ENCODE data around the gene RSRC1.
"Not testable (repeated sequence)": the region's sequence is repeated elsewhere in the genome, so short reads cannot be mapped to it uniquely, and the experiment has no call there.

Gene RSRC1

DNA sequence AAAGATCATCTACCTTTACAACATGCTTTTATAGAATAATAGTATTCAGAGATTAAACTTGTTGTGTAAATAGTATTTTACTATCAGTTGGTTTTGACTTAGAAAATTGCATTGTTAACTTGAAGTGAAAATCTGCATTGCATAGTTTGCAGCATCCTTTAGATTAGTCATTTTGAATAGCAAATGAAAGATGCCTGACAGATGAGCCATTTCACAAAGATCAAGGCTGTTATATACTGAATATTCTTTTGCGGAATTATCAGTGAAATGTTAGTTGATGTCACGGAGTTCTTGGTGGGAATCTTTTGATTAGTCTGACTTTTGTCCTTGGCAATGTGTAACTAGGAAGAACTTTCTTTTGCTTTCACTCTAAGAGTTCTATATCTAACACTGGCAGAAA, 24.5 kb downstream of the RSRC1 start:
- no peak for DNase-seq

DNA sequence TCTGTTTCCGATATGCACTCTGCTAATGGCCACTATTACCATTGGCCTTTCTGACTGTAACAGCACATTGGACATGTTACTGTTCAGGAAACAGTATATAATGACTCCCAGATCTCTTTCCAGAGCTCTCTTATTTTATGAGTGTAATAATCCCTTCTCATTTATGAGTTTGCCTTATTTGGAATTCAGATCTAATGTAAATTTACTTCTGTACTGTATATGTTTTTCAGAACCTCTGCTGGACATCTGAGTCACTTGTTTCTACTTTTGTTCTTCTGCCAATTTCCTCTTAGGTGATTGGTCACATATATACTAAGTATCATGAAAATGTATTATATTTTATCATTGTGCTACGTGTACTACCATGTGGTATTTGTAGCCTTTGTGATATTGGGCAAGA, 30.5 kb downstream of the RSRC1 start:
- no peak for DNase-seq

DNA sequence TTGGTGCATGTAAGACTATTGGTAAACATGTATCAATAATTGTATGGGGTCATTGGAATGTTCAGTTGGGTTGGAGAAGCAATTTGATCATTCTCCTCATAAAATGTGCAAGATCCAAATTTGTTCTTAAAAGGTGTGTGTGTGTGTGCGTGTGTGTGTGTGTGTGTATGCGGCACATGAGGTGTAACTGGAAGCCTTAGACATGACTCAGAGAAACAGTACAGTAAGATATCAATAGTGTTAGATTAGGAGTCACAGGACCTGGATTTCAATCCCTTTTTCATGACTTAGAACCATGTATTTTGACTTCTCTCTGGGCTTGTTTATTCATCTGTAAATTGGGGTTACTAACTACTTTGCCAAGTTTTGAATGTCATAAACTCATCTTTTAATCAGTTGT, 38.3 kb downstream of the RSRC1 start:
- DNase-seq: no peak

DNA sequence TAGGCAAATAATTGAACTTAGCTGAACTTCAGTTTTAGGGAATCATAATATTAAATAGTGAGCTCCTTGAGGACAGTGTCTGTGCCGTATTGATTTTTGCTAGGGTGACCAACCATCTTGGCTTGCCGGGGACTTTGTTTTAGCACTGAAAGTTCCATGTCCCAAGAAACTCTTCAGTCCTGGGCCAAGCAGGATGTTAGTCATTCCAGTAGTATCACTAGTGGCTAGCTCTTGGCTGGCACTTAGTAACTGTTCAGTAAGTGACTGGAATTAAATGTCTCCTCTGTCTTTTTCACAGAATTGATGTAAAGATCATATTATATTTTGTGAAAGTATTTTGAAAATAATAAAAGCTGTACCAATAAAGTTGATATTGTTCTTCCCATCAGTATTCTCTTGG, 42.3 kb downstream of the RSRC1 start:
- no peak for DNase-seq

DNA sequence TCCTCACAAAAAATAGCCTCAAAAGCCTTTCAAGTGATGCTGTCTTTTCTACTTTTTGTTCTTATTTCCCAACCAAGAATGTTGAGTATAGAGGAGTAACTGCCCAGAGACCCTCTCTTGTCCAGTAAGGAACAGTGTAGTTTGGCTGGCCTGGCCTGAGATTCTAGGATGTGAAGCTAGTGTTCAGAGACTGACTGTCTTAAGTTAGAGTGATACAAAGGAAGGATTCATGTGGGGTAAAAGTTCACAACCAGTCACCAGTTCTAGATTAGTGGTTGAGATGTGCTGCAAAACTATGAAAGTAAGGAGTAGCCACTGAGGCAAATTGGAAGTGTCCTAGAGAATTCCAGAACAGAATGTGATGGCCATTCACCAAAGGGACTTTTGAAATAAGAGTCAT, 49.1 kb downstream of the RSRC1 start:
- DNase-seq: no peak

DNA sequence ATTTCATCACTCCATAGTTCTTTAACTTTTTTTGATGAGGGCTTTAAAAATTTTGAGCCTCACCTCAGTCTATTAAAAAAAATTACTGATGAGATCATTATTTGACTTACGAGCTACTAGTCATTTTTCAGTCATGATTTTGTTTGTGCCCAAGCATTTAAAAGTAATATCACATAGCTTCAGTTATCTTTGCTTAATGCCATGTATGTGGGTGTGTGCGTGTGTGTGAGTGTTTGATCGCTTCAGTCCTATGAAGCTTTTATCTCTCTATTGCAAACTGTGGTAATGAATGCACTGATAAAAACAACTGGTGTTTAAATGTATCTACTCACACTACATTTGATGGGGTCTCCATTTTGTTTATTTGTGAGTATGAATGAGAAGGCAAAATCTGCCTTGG, 49.8 kb downstream of the RSRC1 start:
- DNase-seq: no peak

DNA sequence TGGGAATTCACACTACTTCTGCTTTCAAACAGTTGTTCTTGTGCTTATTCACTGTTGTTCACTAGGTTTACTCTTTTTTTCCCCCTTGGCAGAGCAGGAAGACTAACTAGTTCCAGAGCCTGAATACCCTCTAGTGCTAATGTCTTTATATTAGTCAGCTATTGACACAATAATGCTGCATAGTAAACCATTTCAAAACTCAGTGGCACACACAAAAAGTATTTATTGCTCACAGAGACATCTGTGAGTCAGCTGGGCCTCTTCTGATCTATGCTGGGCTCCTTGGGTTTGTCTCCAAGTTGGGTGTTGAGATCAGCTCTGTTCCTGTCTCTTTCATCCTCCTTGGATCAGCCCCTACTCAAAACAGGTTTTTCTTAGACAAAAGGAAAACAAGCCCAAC, 51.1 kb downstream of the RSRC1 start:
- no peak for DNase-seq

DNA sequence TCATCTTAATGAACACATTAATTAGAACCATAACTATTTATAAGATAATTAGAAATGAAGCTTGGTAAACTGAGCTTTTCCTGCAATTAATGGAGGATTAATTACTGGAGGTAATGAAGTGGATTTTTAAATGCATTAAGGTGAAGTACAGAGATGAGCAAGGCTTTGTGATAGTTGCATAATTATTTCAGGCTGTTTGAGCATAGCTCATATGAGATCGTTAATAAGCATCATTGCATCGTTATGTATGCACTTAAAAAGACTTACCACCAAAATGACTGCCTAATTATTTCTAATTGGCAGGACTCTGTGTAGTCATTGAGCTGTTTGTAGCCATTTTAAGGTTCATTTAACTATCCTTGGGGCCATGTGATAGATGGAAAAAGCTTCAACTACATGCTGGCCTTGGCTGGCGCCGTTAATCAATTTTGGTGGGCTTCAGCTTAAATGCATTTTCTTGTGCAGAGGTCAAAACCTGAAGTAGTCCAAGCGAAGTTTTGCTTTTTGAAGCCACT, 55.3 kb downstream of the RSRC1 start:
- no peak for DNase-seq

DNA sequence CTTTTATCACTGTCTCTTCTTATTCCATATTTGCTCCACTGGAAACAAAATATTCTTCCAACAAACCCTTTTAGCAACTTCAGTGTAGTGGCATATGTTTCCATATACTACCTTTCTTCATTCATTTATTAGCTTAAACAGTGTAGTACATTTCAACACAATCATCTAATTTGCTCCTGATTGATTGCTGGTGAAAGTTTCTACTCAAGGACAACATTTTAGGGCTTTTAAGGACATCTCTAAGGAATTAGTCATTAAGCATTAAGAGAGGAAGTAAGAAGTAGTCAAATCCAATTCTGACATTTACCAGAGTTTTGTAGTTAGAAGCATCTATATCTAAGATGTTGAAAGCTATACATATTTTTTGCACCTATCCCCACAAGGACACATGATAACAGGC, 55.8 kb downstream of the RSRC1 start:
- DNase-seq: no peak

DNA sequence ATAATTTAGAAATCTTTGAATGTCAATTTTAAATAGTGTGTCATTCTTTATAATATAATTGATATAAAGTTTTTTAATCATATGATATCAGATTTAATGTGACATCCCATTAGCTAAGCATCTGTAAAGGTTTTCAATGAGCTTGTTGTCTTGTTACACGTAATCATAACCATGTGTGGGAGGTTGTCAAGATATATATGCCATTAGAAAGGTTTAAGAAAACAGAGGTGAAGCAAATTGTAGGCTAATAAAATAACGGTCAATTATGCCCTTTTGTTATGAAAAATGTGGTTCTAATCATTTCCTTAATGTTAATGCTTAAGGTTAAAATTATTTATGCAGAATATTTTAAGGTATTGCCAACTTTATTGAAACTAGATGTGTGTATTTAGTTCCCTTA, 56.3 kb downstream of the RSRC1 start:
- no peak for DNase-seq

DNA sequence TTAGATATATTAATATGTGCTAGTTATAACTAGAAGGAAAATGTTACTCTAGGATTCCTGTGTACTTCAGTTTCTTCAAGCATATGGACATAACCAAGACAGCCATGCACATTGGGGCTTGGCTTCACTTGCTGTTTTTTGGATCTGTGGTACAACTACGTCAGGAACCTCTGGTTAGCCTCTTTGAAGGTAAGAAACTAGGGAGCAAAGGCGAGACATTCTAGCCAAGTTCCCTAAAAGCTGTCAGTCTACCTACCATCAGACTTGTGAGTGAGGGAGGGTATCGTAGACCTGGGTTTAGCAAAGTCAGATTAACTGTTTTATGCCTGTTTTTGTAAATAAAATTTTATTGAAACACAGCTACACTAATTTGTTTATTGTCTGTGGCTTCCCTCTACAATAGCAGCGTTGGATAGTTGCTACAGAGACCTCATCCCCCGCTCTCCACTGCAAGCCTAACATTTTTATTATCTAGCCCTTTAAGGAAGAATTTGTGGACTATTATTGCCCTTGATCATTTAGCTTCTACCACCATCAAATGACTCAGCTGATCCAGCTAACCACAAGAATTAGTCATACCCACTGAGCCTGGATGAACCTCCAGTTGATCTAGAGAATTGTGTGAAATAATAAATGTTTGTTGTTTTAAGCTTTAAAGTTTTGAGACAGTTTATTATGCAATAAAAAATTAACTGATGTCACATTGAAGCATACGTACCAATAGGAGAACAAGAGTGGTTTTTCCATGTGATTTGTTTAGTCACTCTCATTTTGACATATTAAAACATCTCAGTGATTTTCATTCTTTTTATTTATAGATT, 58.1 kb downstream of the RSRC1 start:
- DNase-seq: no peak

DNA sequence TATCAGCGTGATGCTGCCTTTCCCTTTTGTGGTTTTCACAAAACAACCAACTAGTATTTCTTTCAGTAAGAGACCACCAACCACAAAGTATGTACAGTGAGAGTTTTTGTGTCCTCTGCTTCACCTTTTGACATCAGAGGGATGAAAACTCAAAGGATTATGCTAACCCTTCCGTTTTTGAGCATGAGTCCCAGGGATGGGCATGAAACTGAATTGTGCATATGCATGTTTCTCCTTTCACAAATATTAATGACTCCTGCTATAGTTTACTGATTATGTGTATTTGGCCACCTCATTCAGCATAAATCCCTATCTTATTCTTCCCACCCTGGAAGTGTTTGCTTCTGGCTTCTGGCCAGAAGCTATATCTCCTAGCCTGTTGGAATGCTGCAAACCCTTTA, 59.2 kb downstream of the RSRC1 start:
- DNase-seq: no peak

DNA sequence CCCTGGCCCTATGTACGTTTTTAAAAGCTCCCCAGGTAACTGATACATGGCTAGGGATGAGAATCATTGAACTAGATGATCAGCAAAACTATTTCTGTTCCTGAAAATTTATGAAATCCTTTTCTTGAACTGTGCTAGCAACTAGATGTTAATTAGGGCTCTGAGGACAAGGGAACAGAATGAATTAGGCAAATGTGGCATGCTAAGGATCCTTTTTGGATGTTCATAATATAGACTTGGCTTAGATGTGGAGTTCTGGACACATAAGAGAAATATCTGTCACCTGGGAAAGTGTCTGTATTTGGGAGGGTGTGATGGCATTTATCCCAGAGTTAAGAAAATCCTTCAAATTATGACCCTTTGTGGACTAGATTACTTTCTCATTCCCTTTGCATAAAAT, 71.2 kb downstream of the RSRC1 start:
- no peak for DNase-seq

DNA sequence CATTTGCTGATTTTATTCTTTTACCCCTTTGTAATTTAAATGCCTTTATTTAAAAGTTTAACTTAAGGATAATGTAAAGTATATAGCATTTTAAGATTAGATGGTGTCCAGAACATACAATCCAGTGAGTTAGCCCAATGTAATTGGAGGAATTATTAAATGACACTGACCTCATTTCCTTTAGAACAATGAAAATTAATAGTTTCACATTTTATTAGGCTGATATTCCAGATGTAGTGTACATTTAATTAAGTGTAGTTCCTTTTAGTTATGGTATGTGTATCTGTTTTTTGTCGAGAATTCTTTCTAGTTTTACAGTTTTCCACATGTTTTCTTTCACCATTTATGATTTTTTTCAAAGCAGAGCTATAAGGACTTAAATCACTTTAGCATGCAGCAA, 75.8 kb downstream of the RSRC1 start:
- DNase-seq: no peak

DNA sequence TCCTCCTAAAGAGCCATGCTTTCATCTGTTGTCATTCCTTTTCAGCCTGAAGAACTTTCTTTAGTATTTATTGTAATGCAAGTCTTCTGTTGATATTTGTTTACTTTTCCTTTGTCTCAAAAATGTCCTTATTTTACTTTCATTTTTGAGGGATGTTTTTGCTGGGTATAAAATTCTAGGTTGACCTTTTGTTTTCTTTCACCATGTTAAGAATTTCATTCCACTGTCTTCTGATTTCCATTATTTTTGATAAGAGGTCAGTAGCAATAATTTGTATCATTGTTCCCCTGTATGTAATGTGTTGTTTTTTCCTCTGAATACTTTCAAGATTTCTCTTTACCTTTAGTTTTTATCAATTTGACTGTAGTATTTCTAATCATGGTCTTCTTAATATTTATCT, 91.1 kb downstream of the RSRC1 start:
- no peak for DNase-seq

DNA sequence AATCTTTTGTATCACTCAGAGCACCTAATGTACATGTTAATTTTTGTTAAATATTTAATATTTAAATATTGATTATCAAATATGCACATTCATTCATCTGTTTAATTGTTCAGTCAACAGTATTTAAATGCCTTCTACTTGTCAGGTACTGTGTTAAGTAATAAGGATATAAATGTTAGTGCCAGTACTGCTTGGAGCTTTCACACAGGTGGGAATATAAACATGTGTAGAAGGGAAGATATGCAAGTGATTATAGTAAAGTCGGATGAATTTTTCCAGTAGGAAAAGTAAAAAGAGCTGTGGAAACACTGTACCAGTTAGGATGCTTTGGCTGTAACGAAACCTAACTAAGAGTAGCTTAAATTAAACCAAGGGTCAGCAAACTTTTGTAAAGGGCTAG, 95.4 kb downstream of the RSRC1 start:
- no peak for DNase-seq

DNA sequence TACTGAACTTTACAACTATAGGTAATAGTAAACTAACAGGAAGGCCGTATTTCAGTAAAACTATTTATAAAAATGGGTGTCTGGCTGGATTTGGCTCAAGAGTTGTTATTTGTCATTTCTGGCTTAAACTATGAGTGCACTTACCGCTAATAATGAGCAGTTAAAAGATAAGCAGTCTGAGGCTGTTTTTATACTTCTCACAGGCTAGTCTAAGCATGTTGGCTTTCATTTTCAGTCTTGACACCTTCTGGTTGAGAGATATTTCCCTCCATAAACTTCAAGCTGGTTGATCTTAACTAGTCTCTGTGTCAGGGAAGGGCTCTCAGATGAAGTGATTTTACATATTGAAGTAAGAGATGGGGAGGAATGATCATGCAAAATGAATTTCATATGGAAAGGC, 96.1 kb downstream of the RSRC1 start:
- no peak for DNase-seq

DNA sequence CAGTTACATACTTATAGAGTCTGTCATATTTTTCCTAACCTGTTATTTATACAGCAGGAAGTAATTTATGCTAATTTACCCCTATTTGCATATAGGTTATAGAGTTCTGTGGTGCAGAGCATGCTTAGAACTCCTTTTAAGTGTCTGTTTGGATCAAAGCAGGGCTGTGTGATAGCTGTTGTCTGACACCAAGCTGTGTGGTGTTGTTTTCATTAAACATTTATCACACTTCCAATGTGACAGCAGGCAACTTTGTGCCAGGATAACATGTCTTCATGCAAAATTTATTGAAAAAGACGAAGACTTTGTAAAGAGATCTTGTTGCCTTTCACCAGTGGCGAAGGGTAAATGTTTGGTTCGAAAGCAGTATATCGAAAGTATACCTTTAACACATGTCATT, 100.2 kb downstream of the RSRC1 start:
- DNase-seq: no peak

DNA sequence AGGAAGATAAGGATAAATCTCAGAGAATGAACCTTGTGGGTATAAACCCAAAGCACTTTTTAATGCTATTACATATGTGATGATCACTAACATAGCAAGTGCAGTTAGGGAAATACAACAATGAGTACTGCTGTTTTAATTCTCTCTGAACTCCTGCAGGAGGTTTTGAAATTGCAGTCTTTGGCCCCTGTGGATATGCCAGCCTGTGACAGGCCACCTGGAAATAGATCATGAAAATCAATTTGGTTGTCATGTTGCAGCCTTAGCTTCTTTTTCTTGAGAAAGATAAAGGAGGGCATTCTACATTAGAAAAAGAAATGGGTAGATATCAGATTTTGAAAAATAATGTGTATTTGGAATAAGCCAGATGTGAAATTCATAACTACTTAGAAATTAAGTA, 103.6 kb downstream of the RSRC1 start:
- no peak for DNase-seq

DNA sequence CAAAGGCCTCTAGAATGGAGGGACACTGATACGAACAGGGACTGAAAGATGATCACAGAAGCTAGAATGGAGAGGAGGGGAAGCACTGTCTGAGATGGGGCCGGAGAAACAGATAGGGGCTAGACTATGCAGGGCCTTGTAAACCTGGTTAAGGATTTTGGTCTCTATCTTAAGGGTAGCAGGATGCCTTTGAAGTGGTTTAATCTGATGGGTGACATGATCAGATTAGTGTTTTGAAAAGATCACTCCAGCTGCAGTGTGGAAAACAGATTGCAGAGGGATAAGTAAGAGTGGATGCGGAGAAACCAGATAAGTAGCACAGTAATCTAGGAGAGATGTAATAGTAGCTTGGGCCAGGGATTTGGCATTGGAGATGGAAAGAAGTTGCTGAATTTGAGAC, 108.1 kb downstream of the RSRC1 start:
- DNase-seq: no peak

DNA sequence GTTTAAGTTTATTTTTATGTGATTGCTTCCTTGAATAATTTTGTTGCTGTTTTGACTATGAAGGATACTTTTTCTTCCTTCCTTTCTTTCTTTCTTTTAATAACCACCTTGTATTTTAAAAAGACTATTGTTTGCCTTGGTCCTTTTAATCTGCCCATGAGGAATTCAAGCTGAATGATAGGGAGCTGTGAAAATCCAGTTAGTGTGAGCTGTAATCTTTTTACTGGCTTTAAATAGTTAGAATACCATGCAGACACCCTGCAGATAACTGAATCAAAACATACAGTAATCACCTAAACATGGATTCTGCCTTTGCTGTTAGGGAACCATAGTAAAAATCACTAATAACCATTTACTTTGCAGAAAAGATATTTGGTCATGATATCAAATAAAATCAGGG, 110.7 kb downstream of the RSRC1 start:
- no peak for DNase-seq

DNA sequence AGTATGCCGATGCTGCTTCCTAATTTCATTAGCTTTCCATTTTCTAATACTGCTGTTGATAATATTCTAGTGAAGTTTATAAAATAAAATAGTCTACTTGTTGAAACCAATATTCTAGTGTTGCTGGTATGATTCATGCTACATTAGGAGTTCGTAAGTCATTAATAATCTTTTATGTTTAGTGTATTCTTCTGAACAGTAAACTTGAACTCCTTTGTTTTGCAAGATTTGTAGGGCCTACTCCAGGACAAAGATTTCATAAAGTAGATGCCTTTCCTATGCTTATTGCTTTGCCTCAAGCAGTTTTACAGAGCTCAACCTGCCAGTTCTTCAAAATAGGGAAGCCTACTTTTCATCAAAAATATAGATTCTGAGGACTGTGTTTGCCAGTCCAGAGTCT, 111.5 kb downstream of the RSRC1 start:
- DNase-seq: no peak

DNA sequence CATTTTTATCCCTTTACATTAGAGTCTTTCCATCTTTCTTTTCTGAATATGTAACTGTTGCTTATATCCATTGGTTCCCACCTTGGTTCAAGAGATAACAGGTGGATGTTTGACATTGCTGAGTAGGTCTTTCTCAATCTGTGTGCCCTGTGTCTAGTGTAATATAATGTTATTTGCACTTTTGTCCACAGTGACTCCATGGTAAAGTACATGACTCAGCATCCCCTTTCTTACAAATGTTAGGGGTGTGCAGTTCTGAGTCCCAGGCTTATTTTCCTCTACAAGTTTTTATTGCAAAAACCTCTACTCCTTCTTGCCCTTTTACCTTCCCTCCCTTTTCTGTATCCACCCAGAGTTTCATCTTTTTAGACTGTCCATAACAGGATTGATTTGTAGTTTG, 116.5 kb downstream of the RSRC1 start:
- DNase-seq: no peak

DNA sequence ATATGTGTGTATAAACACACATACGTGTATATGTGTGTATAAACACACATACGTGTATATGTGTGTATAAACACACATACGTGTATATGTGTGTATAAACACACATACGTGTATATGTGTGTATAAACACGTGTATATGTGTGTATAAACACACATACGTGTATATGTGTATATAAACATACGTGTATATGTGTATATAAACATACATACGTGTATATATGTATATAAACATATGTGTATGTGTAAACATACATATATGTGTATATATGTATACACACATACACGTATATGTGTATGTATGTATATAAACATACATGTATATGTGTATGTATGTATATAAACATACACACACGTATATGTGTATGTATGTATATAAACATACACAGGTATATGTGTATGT, 119.1 kb downstream of the RSRC1 start:
- DNase-seq: not testable (repeated sequence)

DNA sequence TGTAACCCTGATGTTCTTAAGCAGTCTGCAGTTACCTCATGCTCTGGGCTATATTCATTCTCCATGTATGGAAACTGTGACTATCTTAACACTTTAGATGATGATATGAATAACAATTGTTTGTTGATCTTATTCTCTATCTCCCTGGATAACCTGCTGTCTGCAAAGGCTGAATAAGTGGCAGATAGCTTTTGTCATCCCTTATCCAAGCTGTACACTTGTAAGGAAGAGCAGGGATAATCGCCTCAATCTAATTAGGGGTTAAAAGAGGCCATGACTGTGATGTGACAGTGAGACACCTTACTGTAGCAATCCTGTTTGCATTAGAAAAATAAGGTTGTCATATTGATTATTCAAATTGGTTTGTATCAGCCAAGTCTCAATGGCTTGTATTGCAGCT, 123.9 kb downstream of the RSRC1 start:
- DNase-seq: no peak
